ENCODE data around the gene KCNMA1. TPM values are rescaled to one million over a fixed set of nuclear protein-coding genes. Genes with fewer than 3 reads are reported as not detected.

The KCNMA1 gene
- total RNA-seq, 2 donors from 2014 or later = 29.1 to 37.9 TPM

- H3K4me3 ChIP-seq = no peak overlapping the region
Observed at GRCh38 chr10:77359950-77360520, 277.6 kb downstream of the KCNMA1 start.

GRCh38 chr10:77359287-77359691 lies 278.3 kb downstream of the KCNMA1 start:
- intact Hi-C loops (cut with DNase I) = no loop called here
- TF ChIP-seq POLR2AphosphoS5 (IDR thresholded peaks at IDR 0.05) (no peak), POLR2A (IDR thresholded peaks at IDR 0.05) (no peak), CTCF (IDR thresholded peaks at IDR 0.05) (no peak)
- Histone ChIP-seq H3K4me1 (replicated peaks) (no peaks in the 10 kb centered on the region), H3K9me3 (no peaks in the 10 kb centered on the region), H3K4me3 (no peak overlapping the region), H3K36me3 (no peaks in the 10 kb centered on the region), H3K27me3 (replicated peaks; ENCODE audit: insufficient read depth) (no peaks in the 10 kb centered on the region), H3K27ac (no peak overlapping the region)
- WGBS = 94% methylated on average over 9 of the region's 9 CpGs
- DNase-seq (ENCODE audit: low spot score) = no peak

More at GRCh38 chr10:77359950-77360520, 277.6 kb downstream of the KCNMA1 start:
- TF ChIP-seq POLR2AphosphoS5 (IDR thresholded peaks at IDR 0.05) (no peak), CTCF (IDR thresholded peaks at IDR 0.05) (no peak), POLR2A (IDR thresholded peaks at IDR 0.05) (no peak)
- Histone ChIP-seq H3K4me1 (replicated peaks) (no peaks in the 10 kb centered on the region), H3K9me3 (no peaks in the 10 kb centered on the region), H3K27ac (no peak overlapping the region), H3K36me3 (no peaks in the 10 kb centered on the region), H3K27me3 (replicated peaks; ENCODE audit: insufficient read depth) (no peaks in the 10 kb centered on the region)
- WGBS = 88% methylated on average over 2 of the region's 2 CpGs
- intact Hi-C loops (cut with DNase I) = no loop called here
- no peak for DNase-seq (ENCODE audit: low spot score)

- TF ChIP-seq POLR2AphosphoS5 (IDR thresholded peaks at IDR 0.05) = no peak
- TF ChIP-seq CTCF (IDR thresholded peaks at IDR 0.05) = no peak
- no peak for TF ChIP-seq POLR2A (IDR thresholded peaks at IDR 0.05)
- intact Hi-C loops (cut with DNase I) = no loop called here
- Histone ChIP-seq H3K4me1 (replicated peaks) (no peaks in the 10 kb centered on the region), H3K4me3 (no peak overlapping the region), H3K9me3 (no peaks in the 10 kb centered on the region), H3K27ac (no peak overlapping the region), H3K27me3 (replicated peaks; ENCODE audit: insufficient read depth) (no peaks in the 10 kb centered on the region), H3K36me3 (no peaks in the 10 kb centered on the region)
- DNase-seq (ENCODE audit: low spot score) = no peak
- 89% methylated on average over 5 of the region's 5 CpGs for WGBS
Observed at GRCh38 chr10:77358656-77359055, 279.0 kb downstream of the KCNMA1 start.

GRCh38 chr10:77357611-77358310 lies 279.8 kb downstream of the KCNMA1 start:
- TF ChIP-seq POLR2A (IDR thresholded peaks at IDR 0.05) (no peak), CTCF (IDR thresholded peaks at IDR 0.05) (no peak), POLR2AphosphoS5 (IDR thresholded peaks at IDR 0.05) (no peak)
- intact Hi-C loops (cut with DNase I) = no loop called here
- H3K9me3 ChIP-seq = no peaks in the 10 kb centered on the region
- no peaks in the 10 kb centered on the region for H3K27me3 ChIP-seq (replicated peaks; ENCODE audit: insufficient read depth)
- peak overlapping the region in 1 of 2 donors; percentile 14 for H3K27ac ChIP-seq
- DNase-seq (ENCODE audit: low spot score) = no peak
- H3K36me3 ChIP-seq = no peaks in the 10 kb centered on the region
- no peaks in the 10 kb centered on the region for H3K4me1 ChIP-seq (replicated peaks)
- no peak overlapping the region for H3K4me3 ChIP-seq
- WGBS = 78% methylated on average over 4 of the region's 4 CpGs

GRCh38 chr10:77357185-77357584 lies 280.4 kb downstream of the KCNMA1 start:
- TF ChIP-seq CTCF (IDR thresholded peaks at IDR 0.05) = no peak
- TF ChIP-seq POLR2AphosphoS5 (IDR thresholded peaks at IDR 0.05) = no peak
- TF ChIP-seq POLR2A (IDR thresholded peaks at IDR 0.05) = no peak
- H3K27ac ChIP-seq = no peak overlapping the region

More at GRCh38 chr10:77357185-77357584, 280.4 kb downstream of the KCNMA1 start:
- no peaks in the 10 kb centered on the region for H3K27me3 ChIP-seq (replicated peaks; ENCODE audit: insufficient read depth)
- no peaks in the 10 kb centered on the region for H3K4me1 ChIP-seq (replicated peaks)
- H3K36me3 ChIP-seq = no peaks in the 10 kb centered on the region
- H3K9me3 ChIP-seq = no peaks in the 10 kb centered on the region
- DNase-seq (ENCODE audit: low spot score) = no peak
- intact Hi-C loops (cut with DNase I) = no loop called here
- no peak overlapping the region for H3K4me3 ChIP-seq
